ENCODE measurements around the gene PEPD.

Gene PEPD

DNA sequence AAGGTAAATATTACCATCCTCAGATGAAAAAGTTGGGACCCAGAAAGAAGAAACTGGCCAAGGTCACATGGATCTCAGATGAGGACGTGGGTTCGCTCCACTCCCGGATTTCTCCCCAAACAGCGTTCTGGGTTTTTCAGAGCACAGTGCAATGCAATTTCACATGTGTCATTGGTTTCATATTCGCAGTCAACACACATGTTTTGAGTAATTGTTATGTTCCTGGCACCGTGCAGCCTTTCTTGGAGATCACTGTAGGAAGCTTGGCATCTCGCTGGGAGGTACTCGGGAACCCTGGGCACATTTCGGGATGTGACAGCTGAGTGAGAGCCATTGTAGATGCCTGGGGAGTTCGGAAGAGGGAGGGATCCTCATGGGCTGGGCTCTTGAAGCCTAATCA lies 174.3 kb downstream of the PEPD start:
- Histone ChIP-seq H3K9me3 (ENCODE audit: low read length) (no peaks in the 10 kb centered on the region), H4K20me1 (ENCODE audit: insufficient read depth, low read length) (no peaks in the 10 kb centered on the region), H3F3A (ENCODE audit: insufficient read depth, low read length) (no peaks in the 10 kb centered on the region), H3K4me1 (ENCODE audit: insufficient read depth, low read length, severe bottlenecking) (no peaks in the 10 kb centered on the region), H3K9me2 (ENCODE audit: low read depth, low read length) (no peaks in the 10 kb centered on the region), H3K79me2 (ENCODE audit: insufficient read depth, low read length) (no peaks in the 10 kb centered on the region), H3K4me3 (ENCODE audit: low read depth, low read length, poor library complexity, severe bottlenecking) (no peak overlapping the region), H3K27me3 (ENCODE audit: insufficient read depth, low read length) (0 out of 2 replicates have a peak, but pooled peaks cover 7% of the 10 kb centered on the region), H2AFZ (ENCODE audit: low read length) (no peak overlapping the region), H3K9ac (ENCODE audit: low read length) (no peak overlapping the region), H3K4me2 (ENCODE audit: low read length) (no peak overlapping the region), H3K36me3 (ENCODE audit: insufficient read depth, low read length) (no peaks in the 10 kb centered on the region), H3K27ac (ENCODE audit: low read depth, low read length, poor library complexity, severe bottlenecking) (no peak overlapping the region)
- TF ChIP-seq, protein P1, sequence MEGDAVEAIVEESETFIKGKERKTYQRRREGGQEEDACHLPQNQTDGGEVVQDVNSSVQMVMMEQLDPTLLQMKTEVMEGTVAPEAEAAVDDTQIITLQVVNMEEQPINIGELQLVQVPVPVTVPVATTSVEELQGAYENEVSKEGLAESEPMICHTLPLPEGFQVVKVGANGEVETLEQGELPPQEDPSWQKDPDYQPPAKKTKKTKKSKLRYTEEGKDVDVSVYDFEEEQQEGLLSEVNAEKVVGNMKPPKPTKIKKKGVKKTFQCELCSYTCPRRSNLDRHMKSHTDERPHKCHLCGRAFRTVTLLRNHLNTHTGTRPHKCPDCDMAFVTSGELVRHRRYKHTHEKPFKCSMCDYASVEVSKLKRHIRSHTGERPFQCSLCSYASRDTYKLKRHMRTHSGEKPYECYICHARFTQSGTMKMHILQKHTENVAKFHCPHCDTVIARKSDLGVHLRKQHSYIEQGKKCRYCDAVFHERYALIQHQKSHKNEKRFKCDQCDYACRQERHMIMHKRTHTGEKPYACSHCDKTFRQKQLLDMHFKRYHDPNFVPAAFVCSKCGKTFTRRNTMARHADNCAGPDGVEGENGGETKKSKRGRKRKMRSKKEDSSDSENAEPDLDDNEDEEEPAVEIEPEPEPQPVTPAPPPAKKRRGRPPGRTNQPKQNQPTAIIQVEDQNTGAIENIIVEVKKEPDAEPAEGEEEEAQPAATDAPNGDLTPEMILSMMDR (IDR thresholded peaks at IDR 0.05; ENCODE audit: low read length) = no peak
- TF ChIP-seq EZH2 (IDR thresholded peaks at IDR 0.05; ENCODE audit: borderline replicate concordance, low read length) = no peak

DNA sequence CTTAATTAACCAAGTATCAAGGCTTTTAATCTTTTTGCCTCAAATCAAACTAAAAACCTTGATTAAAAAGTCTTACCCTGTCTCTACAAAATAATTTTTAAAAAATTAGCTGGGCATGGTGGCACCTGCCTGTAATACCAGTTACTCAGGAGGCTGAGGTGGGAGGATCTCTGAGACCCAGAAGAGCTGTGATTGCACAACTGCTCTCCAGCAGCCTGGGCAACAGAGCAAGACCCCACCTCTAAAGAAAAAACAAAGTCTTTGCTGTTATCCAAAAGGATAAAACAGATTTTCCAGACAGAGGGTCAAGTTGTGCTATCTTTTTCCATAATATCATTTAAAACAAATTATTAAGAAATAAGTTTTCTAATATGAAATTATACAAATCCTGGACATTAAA lies 174.9 kb downstream of the PEPD start:
- H4K20me1 ChIP-seq (ENCODE audit: insufficient read depth, low read length) = no peaks in the 10 kb centered on the region
- H3F3A ChIP-seq (ENCODE audit: insufficient read depth, low read length) = no peaks in the 10 kb centered on the region
- H3K9me2 ChIP-seq (ENCODE audit: low read depth, low read length) = no peaks in the 10 kb centered on the region
- H3K9me3 ChIP-seq (ENCODE audit: low read length) = no peaks in the 10 kb centered on the region
- H3K27ac ChIP-seq (ENCODE audit: low read depth, low read length, poor library complexity, severe bottlenecking) = no peak overlapping the region
- H3K4me3 ChIP-seq (ENCODE audit: low read depth, low read length, poor library complexity, severe bottlenecking) = no peak overlapping the region
- 0 out of 2 replicates have a peak, but pooled peaks cover 7% of the 10 kb centered on the region for H3K27me3 ChIP-seq (ENCODE audit: insufficient read depth, low read length)
- no peaks in the 10 kb centered on the region for H3K36me3 ChIP-seq (ENCODE audit: insufficient read depth, low read length)
- H3K4me2 ChIP-seq (ENCODE audit: low read length) = no peak overlapping the region
- no peaks in the 10 kb centered on the region for H3K79me2 ChIP-seq (ENCODE audit: insufficient read depth, low read length)
- no peaks in the 10 kb centered on the region for H3K4me1 ChIP-seq (ENCODE audit: insufficient read depth, low read length, severe bottlenecking)
- no peak overlapping the region for H3K9ac ChIP-seq (ENCODE audit: low read length)
- H2AFZ ChIP-seq (ENCODE audit: low read length) = no peak overlapping the region
- TF ChIP-seq, protein P1 (IDR thresholded peaks at IDR 0.05; ENCODE audit: low read length) = no peak
- no peak for TF ChIP-seq EZH2 (IDR thresholded peaks at IDR 0.05; ENCODE audit: borderline replicate concordance, low read length)

DNA sequence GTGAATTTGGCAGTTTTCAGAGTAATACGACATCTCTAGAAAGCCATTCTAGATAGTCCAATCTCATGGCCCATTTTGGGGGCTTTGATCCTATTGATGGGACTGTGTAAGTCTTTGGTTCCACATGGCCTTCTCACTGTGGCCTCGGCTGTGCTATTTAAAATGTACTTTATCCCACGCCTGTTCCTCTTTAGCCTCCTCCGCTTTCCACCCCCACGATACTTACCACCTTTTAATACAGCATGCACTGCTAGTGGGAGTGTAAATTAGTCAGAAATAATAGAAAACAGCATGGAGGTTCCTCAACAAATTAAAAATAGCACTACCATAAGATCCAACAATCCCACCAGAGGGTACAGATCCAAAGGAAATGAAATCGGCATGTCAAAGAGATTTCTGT lies 176.4 kb downstream of the PEPD start:
- no peaks in the 10 kb centered on the region for H4K20me1 ChIP-seq (ENCODE audit: insufficient read depth, low read length)
- H3K79me2 ChIP-seq (ENCODE audit: insufficient read depth, low read length) = no peaks in the 10 kb centered on the region
- H3K4me2 ChIP-seq (ENCODE audit: low read length) = no peak overlapping the region
- TF ChIP-seq, protein P1 (IDR thresholded peaks at IDR 0.05; ENCODE audit: low read length) = no peak
- TF ChIP-seq EZH2 (IDR thresholded peaks at IDR 0.05; ENCODE audit: borderline replicate concordance, low read length) = no peak
- no peaks in the 10 kb centered on the region for H3K4me1 ChIP-seq (ENCODE audit: insufficient read depth, low read length, severe bottlenecking)
- H3K27me3 ChIP-seq (ENCODE audit: insufficient read depth, low read length) = 0 out of 2 replicates have a peak, but pooled peaks cover 7% of the 10 kb centered on the region
- no peak overlapping the region for H3K27ac ChIP-seq (ENCODE audit: low read depth, low read length, poor library complexity, severe bottlenecking)
- no peaks in the 10 kb centered on the region for H3K9me2 ChIP-seq (ENCODE audit: low read depth, low read length)
- H3K9ac ChIP-seq (ENCODE audit: low read length) = no peak overlapping the region
- no peaks in the 10 kb centered on the region for H3F3A ChIP-seq (ENCODE audit: insufficient read depth, low read length)
- no peak overlapping the region for H3K4me3 ChIP-seq (ENCODE audit: low read depth, low read length, poor library complexity, severe bottlenecking)
- H3K9me3 ChIP-seq (ENCODE audit: low read length) = no peaks in the 10 kb centered on the region
- H2AFZ ChIP-seq (ENCODE audit: low read length) = no peak overlapping the region
- H3K36me3 ChIP-seq (ENCODE audit: insufficient read depth, low read length) = no peaks in the 10 kb centered on the region

Measured in OCI-LY1 (cell line).